GM19099 (cell line): ENCODE data around the gene ZDHHC22.

Source experiments
- POLR2A ChIP-seq: IDR thresholded peaks from 3 replicates; pipeline ENCODE4 v1.6.1; 2011; ENCODE audit warnings: low read depth; ENCODE audit not compliant: insufficient read length; ENCODE audit errors: extremely low read depth

The ZDHHC22 gene

DNA sequence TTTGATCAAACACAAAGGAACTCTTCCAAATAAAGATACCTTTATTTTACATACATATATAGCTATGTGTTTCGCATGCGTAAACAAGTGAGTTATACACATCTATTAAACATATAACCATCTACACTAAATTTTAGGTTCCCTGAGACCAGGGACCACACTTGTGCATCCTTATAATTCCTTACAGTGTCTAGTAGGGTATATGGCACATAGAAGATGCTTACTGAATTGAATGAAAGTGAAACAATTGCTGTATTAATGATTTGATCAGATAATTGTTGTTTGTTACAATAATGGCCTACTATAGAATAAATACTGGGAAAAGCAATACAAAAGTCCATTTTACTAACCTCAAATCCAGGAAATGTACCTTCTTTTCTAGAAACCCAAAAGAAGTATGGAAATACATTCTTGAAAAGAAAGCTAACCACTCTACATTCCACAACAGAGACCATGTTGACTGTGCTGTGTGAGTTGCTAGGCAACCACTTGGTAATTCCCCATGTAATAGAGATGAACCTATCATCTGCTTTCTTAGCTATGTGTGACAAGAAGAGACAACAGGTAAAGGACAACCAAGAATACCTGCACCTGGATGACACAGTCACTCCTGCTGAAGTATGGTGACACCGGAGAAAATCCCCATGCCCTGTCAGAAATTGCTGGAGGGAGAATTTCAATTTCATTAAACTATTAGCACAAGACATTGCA is 55.4 kb downstream of the ZDHHC22 start:
- no peak for TF ChIP-seq POLR2A

DNA sequence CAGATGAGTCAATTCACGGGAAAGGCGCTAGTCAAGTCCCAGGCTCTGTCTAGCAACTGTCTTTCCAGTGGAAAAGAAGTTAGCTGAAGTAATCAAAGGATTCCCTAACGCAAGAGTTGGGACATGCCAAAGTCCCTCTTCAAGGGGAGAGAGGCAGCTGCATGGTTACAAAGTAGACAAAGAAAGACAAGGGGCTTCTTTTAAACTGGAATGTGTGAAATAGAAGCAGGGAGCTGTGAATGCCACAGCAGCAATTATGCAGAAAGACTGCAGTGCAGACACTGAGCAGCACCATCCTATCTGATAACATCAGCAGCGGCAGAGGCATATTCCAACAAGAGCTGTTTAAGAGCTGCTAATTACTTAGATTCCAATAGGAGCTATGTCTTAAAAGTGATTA is 56.1 kb downstream of the ZDHHC22 start:
- no peak for TF ChIP-seq POLR2A

DNA sequence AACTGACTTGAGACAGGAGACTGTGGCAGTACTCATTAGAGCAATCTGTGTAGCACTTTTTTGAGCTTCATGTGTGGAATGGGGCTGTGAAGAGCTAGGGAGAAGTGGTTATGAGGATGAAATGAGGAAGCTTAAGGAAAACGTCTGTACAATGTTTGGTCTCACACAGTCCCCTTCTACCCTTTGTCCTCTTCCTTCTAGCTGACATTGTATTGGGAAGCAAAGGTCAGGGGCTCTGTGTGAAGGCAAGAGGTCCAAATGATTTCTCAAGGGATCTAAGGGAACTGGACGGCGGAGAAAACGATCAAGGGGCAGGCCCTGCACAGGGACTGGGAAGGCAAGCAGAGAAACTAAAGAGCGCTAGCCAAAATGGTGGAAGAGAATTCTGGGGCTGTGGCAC is 56.6 kb downstream of the ZDHHC22 start:
- TF ChIP-seq POLR2A, result no peak

DNA sequence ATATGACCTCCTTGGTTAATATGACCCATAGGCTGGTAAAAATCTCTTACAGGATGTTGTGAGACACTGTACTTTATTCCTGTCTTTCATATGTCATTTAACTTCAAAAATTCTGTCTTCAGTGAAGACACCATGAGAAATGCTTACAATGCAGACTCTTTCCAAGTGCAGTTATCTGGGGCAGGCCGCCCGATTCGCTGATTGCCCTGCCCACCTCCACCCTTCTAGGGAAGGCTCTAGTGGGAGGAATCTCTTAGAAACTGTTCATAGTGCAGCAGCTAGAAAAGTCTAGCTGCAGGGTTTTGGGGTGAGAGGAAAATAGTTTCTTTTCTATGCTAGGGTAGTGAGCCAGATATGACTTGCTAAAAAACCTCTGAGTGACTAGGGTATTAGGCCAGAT is 58.5 kb downstream of the ZDHHC22 start:
- TF ChIP-seq POLR2A, result no peak

DNA sequence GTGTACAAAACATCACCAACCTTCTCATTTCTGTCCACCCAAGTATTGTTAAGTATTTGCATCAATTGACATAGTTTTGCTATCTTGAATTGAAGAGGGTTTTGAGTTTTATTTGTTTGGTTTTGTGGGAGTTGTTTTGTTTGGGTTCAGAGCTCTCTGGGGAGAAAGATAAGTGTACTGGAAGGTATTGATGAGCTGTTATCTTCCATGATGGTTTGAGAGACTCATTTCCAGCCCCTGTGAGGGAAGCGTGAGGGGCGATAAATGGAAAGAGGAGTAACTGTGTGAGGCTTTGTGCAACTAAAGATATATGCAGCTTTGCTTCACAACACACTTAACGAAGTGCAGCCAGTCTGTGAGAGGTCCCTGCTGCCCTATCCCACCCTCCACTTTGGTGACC is 59.2 kb downstream of the ZDHHC22 start:
- no peak for TF ChIP-seq POLR2A
